ENCODE results near the gene STYX. TPM values are rescaled to one million over a fixed set of nuclear protein-coding genes. Genes with fewer than 3 reads are reported as not detected.

Gene STYX
- total RNA-seq, 1 experiment from 2014 or later: 22.8 TPM

DNA sequence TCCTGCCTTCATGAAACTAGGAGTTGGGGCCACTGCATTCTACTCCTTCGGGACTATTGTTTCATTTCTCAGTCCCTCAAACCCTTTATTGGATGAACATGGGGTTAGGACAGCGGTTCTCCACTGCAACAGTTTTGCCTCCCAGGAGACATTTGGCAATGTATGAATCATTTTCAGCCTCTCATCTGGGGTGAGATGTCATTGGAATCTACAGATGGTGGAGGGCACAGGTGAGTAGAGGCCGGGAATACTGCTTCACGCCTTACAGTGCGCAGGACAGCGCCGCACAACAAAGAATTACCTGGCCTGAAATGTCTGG, 62.1 kb downstream of the STYX start (continued):
- TF ChIP-seq STAT6 (CRISPR knock-in tag; conservative IDR thresholded peaks at IDR 0.05; ENCODE audit: low read depth) (no peak), GABPB1 (CRISPR knock-in tag; IDR thresholded peaks at IDR 0.05) (no peak), TP53 (CRISPR knock-in tag; IDR thresholded peaks at IDR 0.05) (no peak), ESRRA (CRISPR knock-in tag; IDR thresholded peaks at IDR 0.05; ENCODE audit: borderline replicate concordance) (no peak), ZSCAN18 (CRISPR knock-in tag; IDR thresholded peaks at IDR 0.05) (no peak), ZNF263 (CRISPR knock-in tag; IDR thresholded peaks at IDR 0.05; ENCODE audit: low read depth) (no peak), RELA (CRISPR knock-in tag; IDR thresholded peaks at IDR 0.05; ENCODE audit: borderline replicate concordance) (no peak), MAX (CRISPR knock-in tag; IDR thresholded peaks at IDR 0.05) (no peak), FOXP4 (CRISPR knock-in tag; IDR thresholded peaks at IDR 0.05) (no peak), FOXK1 (CRISPR knock-in tag; IDR thresholded peaks at IDR 0.05) (no peak)
- TF ChIP-seq, protein P1, sequence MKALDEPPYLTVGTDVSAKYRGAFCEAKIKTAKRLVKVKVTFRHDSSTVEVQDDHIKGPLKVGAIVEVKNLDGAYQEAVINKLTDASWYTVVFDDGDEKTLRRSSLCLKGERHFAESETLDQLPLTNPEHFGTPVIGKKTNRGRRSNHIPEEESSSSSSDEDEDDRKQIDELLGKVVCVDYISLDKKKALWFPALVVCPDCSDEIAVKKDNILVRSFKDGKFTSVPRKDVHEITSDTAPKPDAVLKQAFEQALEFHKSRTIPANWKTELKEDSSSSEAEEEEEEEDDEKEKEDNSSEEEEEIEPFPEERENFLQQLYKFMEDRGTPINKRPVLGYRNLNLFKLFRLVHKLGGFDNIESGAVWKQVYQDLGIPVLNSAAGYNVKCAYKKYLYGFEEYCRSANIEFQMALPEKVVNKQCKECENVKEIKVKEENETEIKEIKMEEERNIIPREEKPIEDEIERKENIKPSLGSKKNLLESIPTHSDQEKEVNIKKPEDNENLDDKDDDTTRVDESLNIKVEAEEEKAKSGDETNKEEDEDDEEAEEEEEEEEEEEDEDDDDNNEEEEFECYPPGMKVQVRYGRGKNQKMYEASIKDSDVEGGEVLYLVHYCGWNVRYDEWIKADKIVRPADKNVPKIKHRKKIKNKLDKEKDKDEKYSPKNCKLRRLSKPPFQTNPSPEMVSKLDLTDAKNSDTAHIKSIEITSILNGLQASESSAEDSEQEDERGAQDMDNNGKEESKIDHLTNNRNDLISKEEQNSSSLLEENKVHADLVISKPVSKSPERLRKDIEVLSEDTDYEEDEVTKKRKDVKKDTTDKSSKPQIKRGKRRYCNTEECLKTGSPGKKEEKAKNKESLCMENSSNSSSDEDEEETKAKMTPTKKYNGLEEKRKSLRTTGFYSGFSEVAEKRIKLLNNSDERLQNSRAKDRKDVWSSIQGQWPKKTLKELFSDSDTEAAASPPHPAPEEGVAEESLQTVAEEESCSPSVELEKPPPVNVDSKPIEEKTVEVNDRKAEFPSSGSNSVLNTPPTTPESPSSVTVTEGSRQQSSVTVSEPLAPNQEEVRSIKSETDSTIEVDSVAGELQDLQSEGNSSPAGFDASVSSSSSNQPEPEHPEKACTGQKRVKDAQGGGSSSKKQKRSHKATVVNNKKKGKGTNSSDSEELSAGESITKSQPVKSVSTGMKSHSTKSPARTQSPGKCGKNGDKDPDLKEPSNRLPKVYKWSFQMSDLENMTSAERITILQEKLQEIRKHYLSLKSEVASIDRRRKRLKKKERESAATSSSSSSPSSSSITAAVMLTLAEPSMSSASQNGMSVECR (CRISPR knock-in tag; IDR thresholded peaks at IDR 0.05; ENCODE audit: borderline replicate concordance): no peak
- TF ChIP-seq, protein P2, sequence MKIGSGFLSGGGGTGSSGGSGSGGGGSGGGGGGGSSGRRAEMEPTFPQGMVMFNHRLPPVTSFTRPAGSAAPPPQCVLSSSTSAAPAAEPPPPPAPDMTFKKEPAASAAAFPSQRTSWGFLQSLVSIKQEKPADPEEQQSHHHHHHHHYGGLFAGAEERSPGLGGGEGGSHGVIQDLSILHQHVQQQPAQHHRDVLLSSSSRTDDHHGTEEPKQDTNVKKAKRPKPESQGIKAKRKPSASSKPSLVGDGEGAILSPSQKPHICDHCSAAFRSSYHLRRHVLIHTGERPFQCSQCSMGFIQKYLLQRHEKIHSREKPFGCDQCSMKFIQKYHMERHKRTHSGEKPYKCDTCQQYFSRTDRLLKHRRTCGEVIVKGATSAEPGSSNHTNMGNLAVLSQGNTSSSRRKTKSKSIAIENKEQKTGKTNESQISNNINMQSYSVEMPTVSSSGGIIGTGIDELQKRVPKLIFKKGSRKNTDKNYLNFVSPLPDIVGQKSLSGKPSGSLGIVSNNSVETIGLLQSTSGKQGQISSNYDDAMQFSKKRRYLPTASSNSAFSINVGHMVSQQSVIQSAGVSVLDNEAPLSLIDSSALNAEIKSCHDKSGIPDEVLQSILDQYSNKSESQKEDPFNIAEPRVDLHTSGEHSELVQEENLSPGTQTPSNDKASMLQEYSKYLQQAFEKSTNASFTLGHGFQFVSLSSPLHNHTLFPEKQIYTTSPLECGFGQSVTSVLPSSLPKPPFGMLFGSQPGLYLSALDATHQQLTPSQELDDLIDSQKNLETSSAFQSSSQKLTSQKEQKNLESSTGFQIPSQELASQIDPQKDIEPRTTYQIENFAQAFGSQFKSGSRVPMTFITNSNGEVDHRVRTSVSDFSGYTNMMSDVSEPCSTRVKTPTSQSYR (CRISPR knock-in tag; IDR thresholded peaks at IDR 0.05): no peak
- TF ChIP-seq, protein P3, sequence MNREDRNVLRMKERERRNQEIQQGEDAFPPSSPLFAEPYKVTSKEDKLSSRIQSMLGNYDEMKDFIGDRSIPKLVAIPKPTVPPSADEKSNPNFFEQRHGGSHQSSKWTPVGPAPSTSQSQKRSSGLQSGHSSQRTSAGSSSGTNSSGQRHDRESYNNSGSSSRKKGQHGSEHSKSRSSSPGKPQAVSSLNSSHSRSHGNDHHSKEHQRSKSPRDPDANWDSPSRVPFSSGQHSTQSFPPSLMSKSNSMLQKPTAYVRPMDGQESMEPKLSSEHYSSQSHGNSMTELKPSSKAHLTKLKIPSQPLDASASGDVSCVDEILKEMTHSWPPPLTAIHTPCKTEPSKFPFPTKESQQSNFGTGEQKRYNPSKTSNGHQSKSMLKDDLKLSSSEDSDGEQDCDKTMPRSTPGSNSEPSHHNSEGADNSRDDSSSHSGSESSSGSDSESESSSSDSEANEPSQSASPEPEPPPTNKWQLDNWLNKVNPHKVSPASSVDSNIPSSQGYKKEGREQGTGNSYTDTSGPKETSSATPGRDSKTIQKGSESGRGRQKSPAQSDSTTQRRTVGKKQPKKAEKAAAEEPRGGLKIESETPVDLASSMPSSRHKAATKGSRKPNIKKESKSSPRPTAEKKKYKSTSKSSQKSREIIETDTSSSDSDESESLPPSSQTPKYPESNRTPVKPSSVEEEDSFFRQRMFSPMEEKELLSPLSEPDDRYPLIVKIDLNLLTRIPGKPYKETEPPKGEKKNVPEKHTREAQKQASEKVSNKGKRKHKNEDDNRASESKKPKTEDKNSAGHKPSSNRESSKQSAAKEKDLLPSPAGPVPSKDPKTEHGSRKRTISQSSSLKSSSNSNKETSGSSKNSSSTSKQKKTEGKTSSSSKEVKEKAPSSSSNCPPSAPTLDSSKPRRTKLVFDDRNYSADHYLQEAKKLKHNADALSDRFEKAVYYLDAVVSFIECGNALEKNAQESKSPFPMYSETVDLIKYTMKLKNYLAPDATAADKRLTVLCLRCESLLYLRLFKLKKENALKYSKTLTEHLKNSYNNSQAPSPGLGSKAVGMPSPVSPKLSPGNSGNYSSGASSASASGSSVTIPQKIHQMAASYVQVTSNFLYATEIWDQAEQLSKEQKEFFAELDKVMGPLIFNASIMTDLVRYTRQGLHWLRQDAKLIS (CRISPR knock-in tag; IDR thresholded peaks at IDR 0.05; ENCODE audit: borderline replicate concordance): no peak
- TF ChIP-seq, protein P4, sequence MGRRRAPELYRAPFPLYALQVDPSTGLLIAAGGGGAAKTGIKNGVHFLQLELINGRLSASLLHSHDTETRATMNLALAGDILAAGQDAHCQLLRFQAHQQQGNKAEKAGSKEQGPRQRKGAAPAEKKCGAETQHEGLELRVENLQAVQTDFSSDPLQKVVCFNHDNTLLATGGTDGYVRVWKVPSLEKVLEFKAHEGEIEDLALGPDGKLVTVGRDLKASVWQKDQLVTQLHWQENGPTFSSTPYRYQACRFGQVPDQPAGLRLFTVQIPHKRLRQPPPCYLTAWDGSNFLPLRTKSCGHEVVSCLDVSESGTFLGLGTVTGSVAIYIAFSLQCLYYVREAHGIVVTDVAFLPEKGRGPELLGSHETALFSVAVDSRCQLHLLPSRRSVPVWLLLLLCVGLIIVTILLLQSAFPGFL (CRISPR knock-in tag; IDR thresholded peaks at IDR 0.05; ENCODE audit: borderline replicate concordance): no peak
- TF ChIP-seq, protein P5, sequence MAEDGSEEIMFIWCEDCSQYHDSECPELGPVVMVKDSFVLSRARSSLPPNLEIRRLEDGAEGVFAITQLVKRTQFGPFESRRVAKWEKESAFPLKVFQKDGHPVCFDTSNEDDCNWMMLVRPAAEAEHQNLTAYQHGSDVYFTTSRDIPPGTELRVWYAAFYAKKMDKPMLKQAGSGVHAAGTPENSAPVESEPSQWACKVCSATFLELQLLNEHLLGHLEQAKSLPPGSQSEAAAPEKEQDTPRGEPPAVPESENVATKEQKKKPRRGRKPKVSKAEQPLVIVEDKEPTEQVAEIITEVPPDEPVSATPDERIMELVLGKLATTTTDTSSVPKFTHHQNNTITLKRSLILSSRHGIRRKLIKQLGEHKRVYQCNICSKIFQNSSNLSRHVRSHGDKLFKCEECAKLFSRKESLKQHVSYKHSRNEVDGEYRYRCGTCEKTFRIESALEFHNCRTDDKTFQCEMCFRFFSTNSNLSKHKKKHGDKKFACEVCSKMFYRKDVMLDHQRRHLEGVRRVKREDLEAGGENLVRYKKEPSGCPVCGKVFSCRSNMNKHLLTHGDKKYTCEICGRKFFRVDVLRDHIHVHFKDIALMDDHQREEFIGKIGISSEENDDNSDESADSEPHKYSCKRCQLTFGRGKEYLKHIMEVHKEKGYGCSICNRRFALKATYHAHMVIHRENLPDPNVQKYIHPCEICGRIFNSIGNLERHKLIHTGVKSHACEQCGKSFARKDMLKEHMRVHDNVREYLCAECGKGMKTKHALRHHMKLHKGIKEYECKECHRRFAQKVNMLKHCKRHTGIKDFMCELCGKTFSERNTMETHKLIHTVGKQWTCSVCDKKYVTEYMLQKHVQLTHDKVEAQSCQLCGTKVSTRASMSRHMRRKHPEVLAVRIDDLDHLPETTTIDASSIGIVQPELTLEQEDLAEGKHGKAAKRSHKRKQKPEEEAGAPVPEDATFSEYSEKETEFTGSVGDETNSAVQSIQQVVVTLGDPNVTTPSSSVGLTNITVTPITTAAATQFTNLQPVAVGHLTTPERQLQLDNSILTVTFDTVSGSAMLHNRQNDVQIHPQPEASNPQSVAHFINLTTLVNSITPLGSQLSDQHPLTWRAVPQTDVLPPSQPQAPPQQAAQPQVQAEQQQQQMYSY (CRISPR knock-in tag; IDR thresholded peaks at IDR 0.05): no peak
